WI38 (cell line): ENCODE data around the gene MCUB.
"Not testable (repeated sequence)": the region's sequence is repeated elsewhere in the genome, so short reads cannot be mapped to it uniquely, and the experiment has no call there.

ENCODE experiments used
- H3K4me3 ChIP-seq: 2 replicates; pipeline ENCODE4 v1.5.1; 2011; ENCODE audit warnings: low read depth, mild to moderate bottlenecking, control low read depth, low read length
- TF ChIP-seq, protein P1 (sequence below): IDR thresholded peaks from 2 replicates; pipeline ENCODE4 v1.5.1; 2012; ENCODE audit warnings: low read depth, mild to moderate bottlenecking, control low read depth, low read length

MCUB gene

GRCh38 chr4:109671350-109671749 lies 111.3 kb downstream of the MCUB start:
- TF ChIP-seq, protein P1, sequence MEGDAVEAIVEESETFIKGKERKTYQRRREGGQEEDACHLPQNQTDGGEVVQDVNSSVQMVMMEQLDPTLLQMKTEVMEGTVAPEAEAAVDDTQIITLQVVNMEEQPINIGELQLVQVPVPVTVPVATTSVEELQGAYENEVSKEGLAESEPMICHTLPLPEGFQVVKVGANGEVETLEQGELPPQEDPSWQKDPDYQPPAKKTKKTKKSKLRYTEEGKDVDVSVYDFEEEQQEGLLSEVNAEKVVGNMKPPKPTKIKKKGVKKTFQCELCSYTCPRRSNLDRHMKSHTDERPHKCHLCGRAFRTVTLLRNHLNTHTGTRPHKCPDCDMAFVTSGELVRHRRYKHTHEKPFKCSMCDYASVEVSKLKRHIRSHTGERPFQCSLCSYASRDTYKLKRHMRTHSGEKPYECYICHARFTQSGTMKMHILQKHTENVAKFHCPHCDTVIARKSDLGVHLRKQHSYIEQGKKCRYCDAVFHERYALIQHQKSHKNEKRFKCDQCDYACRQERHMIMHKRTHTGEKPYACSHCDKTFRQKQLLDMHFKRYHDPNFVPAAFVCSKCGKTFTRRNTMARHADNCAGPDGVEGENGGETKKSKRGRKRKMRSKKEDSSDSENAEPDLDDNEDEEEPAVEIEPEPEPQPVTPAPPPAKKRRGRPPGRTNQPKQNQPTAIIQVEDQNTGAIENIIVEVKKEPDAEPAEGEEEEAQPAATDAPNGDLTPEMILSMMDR = no peak
- no peak overlapping the region for H3K4me3 ChIP-seq

- H3K4me3 ChIP-seq = no peak overlapping the region
Observed at GRCh38 chr4:109672169-109672930, 112.3 kb downstream of the MCUB start.

DNA sequence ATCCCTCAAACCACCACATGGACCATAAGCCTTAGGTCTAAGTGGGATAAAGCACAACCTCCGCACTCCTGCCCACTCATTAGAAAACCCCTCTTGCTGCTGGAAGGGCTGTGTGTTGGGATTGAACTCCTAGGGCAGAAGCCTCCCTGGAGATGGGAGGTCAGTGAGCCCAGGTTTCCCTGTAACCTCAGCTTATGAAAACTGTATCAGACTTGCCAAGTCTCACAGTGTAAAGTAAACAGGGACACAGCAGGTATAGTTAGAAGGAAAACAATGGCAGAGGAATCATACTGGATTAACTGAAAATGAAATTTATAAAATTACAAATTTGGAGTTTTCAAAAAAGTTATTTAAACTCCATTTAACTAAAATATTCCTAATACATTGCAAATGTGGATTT lies 113.3 kb downstream of the MCUB start:
- TF ChIP-seq, protein P1 = no peak
- no peak overlapping the region for H3K4me3 ChIP-seq

More at GRCh38 chr4:109672169-109672930, 112.3 kb downstream of the MCUB start:
- TF ChIP-seq, protein P1 = no peak

DNA sequence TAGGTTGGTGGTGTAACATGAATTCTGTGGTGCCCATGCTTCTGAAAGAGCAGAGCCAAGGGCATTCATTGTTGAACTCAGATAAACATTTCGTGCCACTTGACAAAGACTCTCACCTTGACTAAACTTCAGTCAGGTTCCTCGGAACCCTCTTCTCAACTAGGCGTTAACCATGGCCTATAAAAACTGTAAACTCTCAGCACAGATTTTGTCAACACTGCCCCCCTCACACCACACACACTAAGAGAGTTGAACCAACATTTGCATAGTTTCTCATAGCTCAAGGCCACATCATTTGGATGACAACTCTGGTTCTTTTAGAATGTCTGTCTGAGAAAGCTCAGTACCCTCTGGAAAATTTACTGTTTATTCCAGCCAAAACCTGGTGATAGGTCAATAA lies 115.1 kb downstream of the MCUB start:
- TF ChIP-seq, protein P1 = no peak
- H3K4me3 ChIP-seq = no peak overlapping the region

GRCh38 chr4:109675843-109676242 lies 115.8 kb downstream of the MCUB start:
- TF ChIP-seq, protein P1 = no peak
- H3K4me3 ChIP-seq = no peak overlapping the region

- TF ChIP-seq, protein P1 = no peak
- no peak overlapping the region for H3K4me3 ChIP-seq
Observed at GRCh38 chr4:109676886-109677285, 116.8 kb downstream of the MCUB start.

DNA sequence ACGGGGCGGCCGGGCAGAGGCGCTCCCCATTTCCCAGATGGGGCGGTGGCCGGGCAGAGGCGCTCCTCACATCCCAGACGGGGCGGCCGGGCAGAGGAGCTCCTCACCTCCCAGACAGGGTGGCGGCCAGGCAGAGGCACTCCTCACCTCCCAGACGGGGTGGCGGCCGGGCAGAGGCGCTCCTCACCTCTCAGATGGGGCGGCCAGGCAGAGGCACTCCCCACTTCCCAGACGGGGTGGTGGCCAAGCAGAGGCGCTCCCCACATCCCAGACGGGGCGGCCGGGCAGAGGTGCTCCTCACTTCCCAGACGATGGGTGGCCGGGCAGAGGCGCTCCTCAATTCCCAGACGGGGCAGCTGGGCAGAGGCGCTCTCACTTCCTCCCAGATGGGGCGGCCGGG lies 118.4 kb downstream of the MCUB start:
- not testable (repeated sequence) for H3K4me3 ChIP-seq

DNA sequence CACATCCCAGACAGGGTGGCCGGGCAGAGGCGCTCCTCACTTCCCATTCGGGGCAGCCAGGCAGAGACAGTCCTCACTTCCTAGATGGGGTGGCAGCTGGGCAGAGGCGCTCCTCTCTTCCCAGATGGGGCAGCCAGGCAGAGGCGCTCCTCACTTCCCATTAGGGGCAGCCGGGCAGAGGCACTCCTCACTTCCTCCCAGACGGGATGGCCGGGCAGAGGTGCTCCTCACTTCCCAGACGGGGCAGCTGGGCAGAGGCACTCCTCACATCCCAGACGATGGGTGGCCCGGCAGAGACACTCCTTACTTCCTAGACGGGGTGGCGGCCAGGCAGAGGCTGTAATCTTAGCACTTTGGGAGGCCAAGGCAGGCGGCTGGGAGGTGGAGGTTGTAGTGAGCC lies 118.9 kb downstream of the MCUB start:
- not testable (repeated sequence) for H3K4me3 ChIP-seq
